Activated T-cell treated with anti-CD3 and anti-CD28 coated beads, Interleukin-2, amount 50 U/mL, for 72 hours (primary cell): ENCODE measurements around the gene PRKCA. TPM values are rescaled to one million over a fixed set of nuclear protein-coding genes. Genes with fewer than 3 reads are reported as not detected.
A peak's percentile ranks its signal among the peaks of the same experiment; 100 is the strongest.

Experiments
- ATAC-seq, 2 donors: fragments of 150-1000 bp; cut with Tn5 transposase; replicated peaks in 1 of 2; 2 replicates each; pipeline ENCODE4 v1.10.0; 2021; ENCODE audit warnings: moderate library complexity in 2 of 2, mild to moderate bottlenecking in 1 of 2
- DNase-seq, 2 donors: peaks; one replicate each; pipeline ENCODE4 v3.0.0; 2021 to 2022; ENCODE audit warnings: mixed read lengths in 1 of 2
- H3K27ac Mint-ChIP-seq: one replicate; pipeline ENCODE4 v1.8.0; 2022; ENCODE audit warnings: mild to moderate bottlenecking, moderate library complexity, mixed read lengths
- H3K27me3 Mint-ChIP-seq: one replicate; pipeline ENCODE4 v1.8.0; 2022; ENCODE audit warnings: low read depth, mixed read lengths
- H3K36me3 Mint-ChIP-seq, 2 donors: one replicate each; pipeline ENCODE4 v1.8.0; 2022; ENCODE audit warnings: mixed read lengths in 2 of 2, mild to moderate bottlenecking in 1 of 2; ENCODE audit not compliant: insufficient read depth in 2 of 2
- H3K4me1 Mint-ChIP-seq: one replicate; pipeline ENCODE4 v1.8.0; 2022; ENCODE audit warnings: low read depth, mixed read lengths
- H3K4me3 Mint-ChIP-seq, 2 donors: one replicate each; pipeline ENCODE4 v1.8.0; 2022; ENCODE audit warnings: mild to moderate bottlenecking in 2 of 2, mixed read lengths in 2 of 2, moderate library complexity in 2 of 2
- H3K9me3 Mint-ChIP-seq, 2 donors: one replicate each; pipeline ENCODE4 v1.8.0; 2022; ENCODE audit warnings: mixed read lengths in 2 of 2
- total RNA-seq, 2 donors: library from RNA; stranded (reverse); gene quantifications; one replicate each; pipeline ENCODE4 v1.2.3, GENCODE V29; 2022

Gene PRKCA
- total RNA-seq, 2 donors from 2014 or later = 126 to 138 TPM

DNA sequence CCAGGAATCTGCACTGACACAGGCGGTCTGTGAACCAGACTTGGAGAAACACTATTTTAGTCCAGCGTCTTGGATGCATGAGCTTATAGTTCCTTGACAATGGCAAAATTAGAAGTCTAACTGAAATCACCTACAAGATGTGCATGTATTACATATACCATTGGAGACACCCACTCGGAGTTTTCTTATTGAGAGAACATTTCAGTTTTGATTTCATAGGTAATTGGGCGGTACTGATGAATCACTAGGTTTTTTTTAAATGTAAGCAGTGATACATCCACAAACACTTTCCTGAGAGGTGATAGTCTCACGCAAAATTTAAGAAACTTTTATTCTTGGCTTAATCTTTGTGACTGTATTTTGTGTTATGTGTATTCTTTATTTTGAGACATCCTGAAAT is 69.8 kb downstream of the PRKCA start:
- H3K27ac Mint-ChIP-seq = peak overlapping the region; percentile 96
- peak overlapping the region; percentile 75 to 86 for H3K4me3 Mint-ChIP-seq
- peaks cover 85% of the 10 kb centered on the region for H3K4me1 Mint-ChIP-seq
- DNase-seq (no peak), ATAC-seq (peak; percentile 69 to 85)
- H3K27me3 Mint-ChIP-seq = no peaks in the 10 kb centered on the region
- no peaks in the 10 kb centered on the region for H3K9me3 Mint-ChIP-seq
- peaks cover 2% of the 10 kb centered on the region in 2 donors for H3K36me3 Mint-ChIP-seq

DNA sequence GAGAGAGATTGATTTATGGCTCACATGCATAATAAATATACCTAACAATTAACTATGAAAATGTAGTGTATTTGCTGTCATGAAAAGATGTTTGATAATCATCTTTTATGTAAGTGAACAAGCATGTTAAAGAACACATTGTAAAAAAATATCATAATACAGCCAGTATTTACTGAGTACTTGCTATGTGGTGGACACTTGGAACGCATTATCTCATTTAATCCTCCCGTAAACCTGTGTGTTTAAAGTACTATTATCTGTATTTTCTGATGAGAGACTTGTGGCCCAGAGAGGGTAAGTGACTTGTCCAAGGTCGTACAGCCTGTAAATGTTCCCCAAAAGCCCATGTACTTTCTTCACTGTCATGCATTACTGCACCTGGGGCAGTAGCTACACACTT is 70.7 kb downstream of the PRKCA start:
- Mint-ChIP-seq H3K27ac (peak overlapping the region; percentile 96), H3K9me3 (no peaks in the 10 kb centered on the region), H3K36me3 (peaks cover 2% of the 10 kb centered on the region in 2 donors), H3K27me3 (no peaks in the 10 kb centered on the region), H3K4me3 (peak overlapping the region; percentile 75 to 86), H3K4me1 (peaks cover 83% of the 10 kb centered on the region)
- ATAC-seq = no peak
- no peak for DNase-seq

DNA sequence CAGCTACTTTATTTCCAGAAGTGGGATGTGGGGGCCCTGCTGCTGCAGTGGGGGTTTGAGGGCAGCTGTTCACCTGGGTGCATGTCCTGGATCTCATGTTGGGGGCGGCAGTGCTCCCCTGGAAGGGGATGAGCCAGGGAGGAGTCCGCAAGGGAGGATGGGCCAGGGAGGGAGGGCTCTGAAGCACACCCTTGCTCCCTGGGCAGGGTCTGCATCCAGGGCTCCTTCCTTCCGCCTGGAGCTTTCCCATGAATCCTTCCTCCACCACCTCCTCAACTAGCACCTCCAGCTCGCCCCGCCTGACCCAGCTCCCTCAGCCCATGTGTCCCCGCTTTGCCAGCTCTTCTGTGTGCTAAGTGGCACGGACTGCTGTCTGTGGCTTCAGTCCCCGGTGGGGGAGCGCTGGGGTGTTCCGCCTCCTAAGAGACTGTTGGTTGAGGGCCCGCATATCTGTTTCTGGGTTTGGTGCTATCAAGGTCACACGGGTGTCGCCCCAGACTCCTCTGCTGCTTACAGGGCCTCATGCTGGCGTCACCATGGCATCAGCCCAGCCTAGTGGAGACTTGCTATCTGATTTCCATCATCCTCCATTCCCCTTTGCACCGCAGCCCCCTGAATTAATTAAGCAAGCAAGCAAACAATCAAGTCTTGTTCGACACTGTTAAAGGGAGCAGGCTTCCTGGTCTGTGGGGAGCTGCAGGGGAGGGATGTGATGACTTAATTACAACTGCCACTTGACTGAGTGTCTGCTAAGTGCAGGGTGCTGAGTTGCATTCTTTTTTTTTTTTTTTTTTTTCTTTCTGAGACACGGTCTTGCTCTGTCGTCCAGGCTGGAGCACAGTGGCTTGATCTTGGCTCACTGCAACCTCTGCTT is 71.8 kb downstream of the PRKCA start:
- H3K36me3 Mint-ChIP-seq = peaks cover 2% of the 10 kb centered on the region in 2 donors
- H3K9me3 Mint-ChIP-seq = no peaks in the 10 kb centered on the region
- peak; percentile 32 to 58 for DNase-seq
- H3K4me3 Mint-ChIP-seq = peak overlapping the region; percentile 39 to 76
- H3K27me3 Mint-ChIP-seq = no peaks in the 10 kb centered on the region
- ATAC-seq = peak; percentile 64 to 86
- peaks cover 88% of the 10 kb centered on the region for H3K4me1 Mint-ChIP-seq
- peak overlapping the region; percentile 94 for H3K27ac Mint-ChIP-seq

DNA sequence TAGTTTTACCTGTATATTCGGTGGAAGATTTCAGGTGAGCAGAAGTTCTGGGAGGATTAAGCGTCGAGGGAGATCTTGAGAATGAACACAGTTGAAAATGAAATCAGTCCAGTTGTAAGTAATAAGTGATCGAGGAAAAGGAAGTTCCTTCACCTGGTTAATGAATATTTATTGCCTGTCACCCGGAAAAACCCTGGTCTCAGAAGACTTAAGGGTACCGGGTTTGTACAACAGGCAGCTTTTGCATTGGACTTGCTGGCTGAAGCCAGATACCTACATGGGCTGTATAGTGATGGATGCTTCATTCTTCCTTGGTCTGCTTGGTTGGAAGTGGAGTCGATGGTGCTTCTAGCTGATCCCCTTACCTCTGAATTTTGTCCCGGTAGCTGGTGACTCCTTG is 72.7 kb downstream of the PRKCA start:
- H3K9me3 Mint-ChIP-seq = no peaks in the 10 kb centered on the region
- H3K27me3 Mint-ChIP-seq = no peaks in the 10 kb centered on the region
- peaks cover 2% of the 10 kb centered on the region in 2 donors for H3K36me3 Mint-ChIP-seq
- peak overlapping the region; percentile 94 for H3K27ac Mint-ChIP-seq
- H3K4me3 Mint-ChIP-seq = peak overlapping the region; percentile 32 to 76
- no peak for DNase-seq
- H3K4me1 Mint-ChIP-seq = peaks cover 90% of the 10 kb centered on the region
- ATAC-seq = no peak

DNA sequence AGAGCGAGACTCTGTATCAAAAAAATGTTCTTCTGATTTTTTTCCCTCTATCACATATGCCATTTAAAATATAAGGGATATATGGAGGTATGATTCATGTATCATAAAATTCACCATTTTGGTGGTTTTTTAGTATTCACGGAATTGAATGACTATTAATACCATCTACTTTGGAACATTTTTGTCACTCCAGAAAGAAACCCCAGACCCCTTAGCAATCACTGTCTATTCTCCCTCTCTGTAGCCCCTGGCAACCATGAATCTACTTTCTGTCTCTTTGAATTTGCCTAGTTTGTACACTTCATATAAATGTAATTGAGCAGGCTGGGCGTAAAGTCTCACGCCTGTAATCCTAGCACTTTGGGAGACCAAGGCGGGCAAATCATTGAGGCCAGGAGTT is 75.9 kb downstream of the PRKCA start:
- peaks cover 0 to 2% of the 10 kb centered on the region in 2 donors for H3K36me3 Mint-ChIP-seq

DNA sequence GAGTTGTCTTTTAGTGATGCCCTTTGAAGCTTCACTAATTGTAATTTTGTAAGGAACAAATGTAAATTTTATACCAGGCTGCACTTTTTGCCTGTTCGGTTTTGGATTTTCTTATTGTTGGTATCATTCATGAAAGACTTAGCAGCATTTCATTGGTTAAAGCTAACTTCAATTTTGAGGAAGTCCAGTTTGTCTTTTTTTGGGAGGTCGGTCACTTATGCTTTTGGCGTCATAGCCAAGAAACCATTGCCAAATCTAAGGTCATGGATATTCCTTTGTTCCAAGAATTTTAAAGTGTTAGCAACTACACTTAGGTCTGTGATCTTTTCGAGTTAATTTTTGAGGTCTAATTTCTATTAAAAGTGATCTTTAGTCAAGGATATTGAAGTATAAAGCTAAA is 77.1 kb downstream of the PRKCA start:
- no peak for DNase-seq
- H3K36me3 Mint-ChIP-seq = peaks cover 0 to 2% of the 10 kb centered on the region in 2 donors

More for the DNA sequence above, 75.9 kb downstream of the PRKCA start:
- H3K4me1 Mint-ChIP-seq = peaks cover 79% of the 10 kb centered on the region
- H3K27ac Mint-ChIP-seq = no peak overlapping the region
- H3K9me3 Mint-ChIP-seq = no peaks in the 10 kb centered on the region
- ATAC-seq (no peak), DNase-seq (no peak)
- no peaks in the 10 kb centered on the region for H3K27me3 Mint-ChIP-seq
- no peak overlapping the region for H3K4me3 Mint-ChIP-seq

DNA sequence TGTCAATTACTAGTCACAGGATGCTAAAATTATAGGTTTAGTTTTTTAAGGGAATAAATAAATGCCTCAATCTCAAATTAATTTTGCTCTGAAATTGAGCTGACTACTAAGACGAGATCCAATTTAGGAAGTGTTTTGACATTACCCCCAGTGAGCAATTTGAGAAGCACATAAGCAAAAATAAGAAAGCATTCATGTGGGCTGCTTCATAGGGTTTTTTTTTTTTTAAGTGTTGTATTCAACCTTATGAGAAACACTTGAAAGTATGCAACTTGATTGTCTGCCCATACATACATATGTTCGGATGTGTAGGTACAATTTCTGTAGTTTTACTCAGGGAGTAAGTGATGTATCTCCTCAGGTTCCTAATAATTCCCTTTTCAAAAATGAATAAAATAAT is 77.6 kb downstream of the PRKCA start:
- H3K9me3 Mint-ChIP-seq = peaks cover 0 to 2% of the 10 kb centered on the region in 2 donors
- no peaks in the 10 kb centered on the region for H3K27me3 Mint-ChIP-seq
- ATAC-seq (no peak), DNase-seq (no peak)
- H3K36me3 Mint-ChIP-seq = peaks cover 2 to 4% of the 10 kb centered on the region in 2 donors
- peaks cover 71% of the 10 kb centered on the region for H3K4me1 Mint-ChIP-seq
- H3K27ac Mint-ChIP-seq = peak overlapping the region; percentile 77
- peak overlapping the region in 1 of 2 donors; percentile 27 for H3K4me3 Mint-ChIP-seq

More for the DNA sequence above, 77.1 kb downstream of the PRKCA start:
- Mint-ChIP-seq H3K27ac (peak overlapping the region; percentile 77), H3K27me3 (no peaks in the 10 kb centered on the region), H3K4me3 (peak overlapping the region in 1 of 2 donors; percentile 43), H3K4me1 (peaks cover 71% of the 10 kb centered on the region), H3K9me3 (no peaks in the 10 kb centered on the region)
- ATAC-seq = no peak

DNA sequence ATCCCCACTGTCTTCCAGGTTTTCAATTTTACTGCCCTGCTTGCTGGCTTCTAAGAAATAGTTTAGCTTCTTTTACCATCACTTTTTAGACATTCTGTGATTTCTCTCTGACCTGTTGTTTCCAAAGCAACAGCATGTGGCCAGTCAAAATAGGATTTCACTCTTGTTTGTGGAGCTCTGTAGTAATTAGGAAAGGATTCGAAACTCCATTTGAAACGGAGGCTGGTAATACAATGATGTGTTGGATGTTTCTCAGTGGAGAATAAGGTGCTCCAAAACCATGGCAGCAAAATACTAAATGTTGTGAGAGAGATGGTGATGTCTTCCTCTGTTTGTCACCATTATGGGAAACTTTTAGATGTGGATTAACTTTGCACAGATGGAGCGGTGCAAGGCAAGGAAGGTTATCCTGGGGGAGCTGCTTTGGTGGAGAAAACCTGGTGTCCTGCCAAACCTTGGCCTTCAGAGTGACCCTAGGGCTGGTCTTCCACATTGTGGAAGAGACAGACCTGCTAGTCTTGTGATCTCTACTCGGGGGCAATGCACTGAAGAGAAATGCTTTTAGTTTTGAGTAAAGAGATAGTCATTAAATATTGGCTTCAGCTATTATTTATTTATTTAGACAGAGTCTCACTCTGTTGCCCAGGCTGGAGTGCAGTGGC is 79.4 kb downstream of the PRKCA start:
- peak; percentile 73 to 84 for ATAC-seq
- H3K36me3 Mint-ChIP-seq = peaks cover 2 to 11% of the 10 kb centered on the region in 2 donors

DNA sequence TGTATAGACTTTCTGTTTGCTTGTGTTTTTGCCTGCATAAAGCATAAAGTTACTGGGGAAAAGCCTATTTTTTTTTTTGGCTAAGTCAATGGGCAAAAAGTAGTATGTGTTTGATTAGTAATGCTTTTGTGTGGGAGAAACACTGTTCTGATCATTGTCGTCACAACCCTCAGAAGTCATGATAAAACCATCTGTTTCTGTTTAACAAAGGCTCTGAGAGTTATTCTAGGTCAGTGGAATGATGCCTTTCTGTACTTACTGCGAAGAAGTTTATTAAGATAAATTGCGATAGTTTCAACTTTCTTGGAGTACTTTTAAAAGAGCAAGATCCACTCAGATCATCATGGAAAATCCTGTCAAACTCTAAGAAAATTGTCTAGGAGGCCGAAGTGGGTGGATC is 80.9 kb downstream of the PRKCA start:
- no peak for DNase-seq
- H3K36me3 Mint-ChIP-seq = peaks cover 2 to 17% of the 10 kb centered on the region in 2 donors
- peak in 1 of 2 donors; percentile 67 for ATAC-seq
- peaks cover 80% of the 10 kb centered on the region for H3K4me1 Mint-ChIP-seq
- peaks cover 0 to 3% of the 10 kb centered on the region in 2 donors for H3K9me3 Mint-ChIP-seq
- peak overlapping the region; percentile 92 for H3K27ac Mint-ChIP-seq
- H3K27me3 Mint-ChIP-seq = no peaks in the 10 kb centered on the region
- H3K4me3 Mint-ChIP-seq = peak overlapping the region; percentile 50 to 63

More for the DNA sequence above, 79.4 kb downstream of the PRKCA start:
- no peaks in the 10 kb centered on the region for H3K27me3 Mint-ChIP-seq
- H3K9me3 Mint-ChIP-seq = peaks cover 0 to 3% of the 10 kb centered on the region in 2 donors
- H3K4me3 Mint-ChIP-seq = peak overlapping the region; percentile 27 to 28
- no peak for DNase-seq
- H3K27ac Mint-ChIP-seq = peak overlapping the region; percentile 72
- peaks cover 73% of the 10 kb centered on the region for H3K4me1 Mint-ChIP-seq

DNA sequence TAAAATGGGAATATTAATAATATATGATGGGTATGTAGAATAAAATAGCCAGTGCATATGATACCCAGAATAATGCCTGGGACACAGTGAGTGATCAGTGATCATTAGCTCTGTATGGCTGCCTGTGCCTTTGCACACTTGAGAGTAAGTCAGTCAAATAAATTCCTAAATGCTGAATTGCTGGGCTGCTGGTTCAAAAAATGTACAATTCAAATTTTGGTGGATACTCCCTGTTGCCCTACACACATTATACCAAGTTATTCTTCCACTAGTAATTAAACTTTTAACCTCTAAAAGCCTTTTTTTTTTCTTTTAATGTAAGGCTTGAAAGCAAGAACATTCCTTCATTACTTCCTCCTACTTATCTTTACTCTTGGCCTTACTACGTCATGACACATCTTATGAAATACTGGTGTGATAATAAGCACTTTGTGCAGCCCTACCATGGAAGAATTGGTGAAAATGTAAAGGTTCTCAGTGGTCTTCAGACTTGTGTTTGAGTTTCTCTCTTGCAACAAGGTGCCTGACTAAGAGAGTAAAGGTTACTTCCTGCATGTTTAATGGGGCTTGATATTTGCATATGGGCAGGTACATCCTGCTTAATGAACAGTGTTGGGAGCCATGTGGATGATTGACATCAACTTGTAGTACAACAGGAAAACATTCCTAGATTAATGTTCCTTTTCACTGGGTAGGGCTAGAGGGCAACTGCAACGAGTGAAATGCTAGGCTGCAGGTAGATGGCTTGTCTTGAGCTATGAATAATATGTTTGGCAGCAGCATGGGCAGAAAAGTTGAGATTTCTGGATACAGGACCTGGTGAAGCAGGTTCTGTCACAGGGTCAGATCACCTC is 84.3 kb downstream of the PRKCA start:
- peaks cover 6 to 37% of the 10 kb centered on the region in 2 donors for H3K36me3 Mint-ChIP-seq
- ATAC-seq = no peak

DNA sequence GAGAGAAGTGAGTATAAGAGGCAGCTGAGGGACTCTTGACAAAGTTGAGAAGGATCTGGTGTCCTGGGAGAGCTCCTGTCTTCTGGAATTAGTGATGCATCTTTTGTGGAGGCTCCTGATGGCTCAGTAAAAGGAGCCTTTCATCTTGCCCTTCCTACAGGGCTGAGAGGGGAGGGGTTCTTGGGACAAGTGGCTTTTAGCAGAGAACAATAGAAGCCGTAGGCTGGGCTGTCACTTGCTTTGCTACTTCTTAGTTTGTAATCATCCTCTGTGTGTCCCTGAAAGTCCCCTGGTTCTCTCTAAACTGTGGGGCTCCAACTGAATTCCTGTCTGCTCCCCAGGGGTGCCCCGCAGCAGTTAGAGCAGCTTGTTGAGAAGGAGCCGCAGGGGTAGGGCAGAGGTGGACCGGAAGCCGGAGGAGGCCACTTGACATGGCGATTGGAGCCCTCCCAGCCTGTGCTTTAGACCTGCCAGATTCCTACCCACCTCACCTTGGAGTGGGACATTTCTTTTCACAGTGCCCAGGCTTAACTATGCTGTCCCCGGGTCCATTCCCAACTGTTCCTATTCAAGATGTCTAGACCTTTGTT is 85.1 kb downstream of the PRKCA start:
- H3K36me3 Mint-ChIP-seq = peaks cover 6 to 37% of the 10 kb centered on the region in 2 donors
- peak overlapping the region; percentile 64 for H3K27ac Mint-ChIP-seq
- DNase-seq (no peak), ATAC-seq (no peak)
- peaks cover 84% of the 10 kb centered on the region for H3K4me1 Mint-ChIP-seq
- H3K4me3 Mint-ChIP-seq = no peak overlapping the region
- H3K27me3 Mint-ChIP-seq = no peaks in the 10 kb centered on the region
- peaks cover 0 to 3% of the 10 kb centered on the region in 2 donors for H3K9me3 Mint-ChIP-seq

More for the DNA sequence above, 84.3 kb downstream of the PRKCA start:
- DNase-seq = no peak
- Mint-ChIP-seq H3K4me3 (peak overlapping the region in 1 of 2 donors; percentile 39), H3K27ac (peak overlapping the region; percentile 64), H3K4me1 (peaks cover 82% of the 10 kb centered on the region), H3K27me3 (no peaks in the 10 kb centered on the region), H3K9me3 (peaks cover 0 to 3% of the 10 kb centered on the region in 2 donors)

DNA sequence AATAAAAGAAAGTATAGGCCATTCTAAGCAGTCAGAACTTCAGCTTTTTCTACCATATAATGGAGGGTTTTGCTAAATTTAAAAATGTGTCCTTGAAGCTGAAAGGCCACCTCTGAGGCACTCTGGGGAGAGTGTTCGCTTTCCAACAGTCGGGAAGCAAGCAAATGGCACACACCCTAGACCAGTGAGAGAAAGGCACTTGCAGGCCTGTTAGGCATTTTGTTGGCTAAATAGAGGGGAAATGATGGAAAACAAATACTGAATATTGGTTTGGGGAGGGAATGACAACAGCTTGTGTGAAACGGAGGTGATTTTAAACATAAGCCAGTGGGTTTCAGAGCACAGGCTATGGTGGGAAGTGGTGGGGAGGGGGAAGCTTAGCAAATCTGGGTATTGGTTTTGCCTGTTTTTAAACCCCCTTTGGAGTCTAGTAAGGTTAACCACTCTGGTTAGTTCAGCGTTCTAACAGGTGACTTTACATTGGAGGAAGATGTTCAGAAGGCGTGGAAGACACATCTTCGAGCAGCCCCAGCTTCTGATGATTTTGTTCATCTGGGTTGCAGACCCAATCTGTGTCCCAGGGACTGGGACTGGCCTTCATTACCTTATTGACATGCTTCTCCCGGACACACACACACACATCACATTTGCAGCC is 90.5 kb downstream of the PRKCA start:
- ATAC-seq = no peak
- Mint-ChIP-seq H3K4me1 (peaks cover 87% of the 10 kb centered on the region), H3K27ac (peak overlapping the region; percentile 76), H3K27me3 (no peaks in the 10 kb centered on the region), H3K4me3 (peak overlapping the region in 1 of 2 donors; percentile 26), H3K36me3 (peaks cover 6 to 35% of the 10 kb centered on the region in 2 donors), H3K9me3 (peaks cover 0 to 4% of the 10 kb centered on the region in 2 donors)
- no peak for DNase-seq
